DOHH2 (cell line): ENCODE results near the gene UPP1.

Experiments
- CTCF ChIP-seq: fragments of 200-600 bp; sonication (generic); IDR thresholded peaks from one replicate; pipeline ENCODE4 v1.5.1; 2014; ENCODE audit warnings: antibody characterized with exemption, mild to moderate bottlenecking, low read depth, low read length; ENCODE audit not compliant: poor library complexity, severe bottlenecking
- EZH2phosphoT487 ChIP-seq: fragments of 200-600 bp; sonication (generic); IDR thresholded peaks from 2 replicates; pipeline ENCODE4 v1.6.1; 2017; ENCODE audit warnings: borderline replicate concordance, mild to moderate bottlenecking, antibody characterized with exemption, low read length, moderate library complexity, mixed read lengths

GRCh38 chr7:48041653-48041970 is 47.5 kb upstream of the UPP1 start:
- TF ChIP-seq CTCF: no peak
- TF ChIP-seq EZH2phosphoT487: no peak
